HG03196 (cell line): ENCODE data around the gene ATP6V0A1.
"Not testable (repeated sequence)": the region's sequence is repeated elsewhere in the genome, so short reads cannot be mapped to it uniquely, and the experiment has no call there.

Experiments
- ATAC-seq: cut with Tn5 transposase; IDR thresholded peaks from one replicate; pipeline ENCODE4 v1.9.1; 2021; ENCODE audit not compliant: unreplicated experiment

ATP6V0A1 gene

DNA sequence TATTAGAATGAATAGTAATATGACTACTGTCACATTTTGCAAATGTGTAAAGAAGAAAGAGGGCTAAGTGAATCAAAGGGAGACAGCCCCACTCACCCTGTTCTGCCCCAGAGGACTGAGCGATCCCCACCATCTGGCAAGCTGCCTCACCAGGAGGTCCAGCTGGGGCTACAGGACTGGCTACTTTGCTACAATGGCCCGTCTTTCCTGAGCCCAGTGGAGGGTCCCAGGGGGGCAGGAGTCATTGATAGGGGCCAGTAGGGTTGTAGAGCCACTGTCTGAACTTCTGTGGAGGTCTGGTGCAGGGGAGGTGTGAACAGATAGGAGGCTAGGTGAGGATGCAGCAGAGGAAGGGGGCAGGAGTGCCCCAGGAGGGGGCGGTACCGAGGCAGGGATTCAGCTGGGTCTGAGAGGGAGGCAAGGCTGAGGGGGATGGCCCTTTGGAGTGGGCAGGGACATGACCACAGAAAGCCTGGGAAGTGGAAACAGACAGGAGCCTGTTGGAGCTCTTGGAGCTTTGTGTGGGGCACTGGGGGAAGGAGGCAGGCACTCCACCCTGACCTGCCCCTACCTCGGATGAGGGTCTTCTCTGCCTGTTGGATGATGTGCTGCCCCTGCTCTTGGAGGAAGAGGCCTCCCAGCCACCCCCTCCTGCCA lies 97.4 kb downstream of the ATP6V0A1 start:
- ATAC-seq = not testable (repeated sequence)

DNA sequence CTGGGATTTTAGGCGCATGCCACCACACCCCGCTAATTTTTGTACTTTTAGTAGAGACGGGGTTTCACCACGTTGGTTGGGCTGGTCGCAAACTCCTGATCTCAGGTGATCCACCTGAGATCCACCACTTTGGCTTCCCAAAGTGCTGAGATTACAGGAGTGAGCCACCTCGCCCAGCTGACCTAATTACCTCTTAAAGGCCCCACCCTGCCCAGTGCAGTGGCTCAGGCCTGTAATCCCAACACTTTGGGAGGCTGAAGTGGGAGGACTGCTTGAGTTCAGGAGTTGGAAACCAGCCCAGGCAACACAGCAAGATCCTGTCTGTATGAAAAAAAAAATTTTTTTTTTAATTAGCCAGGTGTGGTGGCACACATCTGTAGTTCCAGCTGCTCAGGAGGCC lies 100.4 kb downstream of the ATP6V0A1 start:
- ATAC-seq = no peak

GRCh38 chr17:42560246-42560645 lies 101.6 kb downstream of the ATP6V0A1 start:
- no peak for ATAC-seq

DNA sequence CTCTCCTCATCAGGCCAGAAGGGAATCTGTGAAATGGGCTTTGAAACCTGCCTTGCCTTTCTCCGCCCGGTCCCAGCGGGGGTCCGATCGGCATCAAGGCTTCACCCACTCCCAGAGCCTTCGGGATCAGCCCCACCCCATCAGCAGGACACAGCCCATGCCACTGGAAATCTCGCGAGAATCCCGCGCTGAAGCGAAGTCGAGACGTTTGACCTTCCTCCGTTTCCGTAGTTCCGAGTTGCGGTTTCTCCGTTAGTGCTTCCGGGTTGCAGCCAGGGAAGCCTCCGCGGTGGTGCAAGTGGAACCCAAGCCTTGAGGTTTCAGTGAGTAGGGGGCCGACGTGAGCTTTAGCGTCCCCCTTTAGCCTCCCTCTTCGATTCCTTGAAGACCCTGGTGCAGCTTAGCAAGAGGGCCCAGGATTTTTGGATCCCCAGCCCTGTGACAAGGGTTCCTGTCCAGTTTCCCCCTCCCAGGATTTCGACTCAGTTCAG lies 103.3 kb downstream of the ATP6V0A1 start, which contains the start of gene COASY:
TSS of gene COASY (plus strand) at position 252 of the 491 bp plus-strand sequence. CDS start 475 bp downstream, outside the sequence.
- ATAC-seq = peak; percentile 54

GRCh38 chr17:42562388-42563142 lies 103.9 kb downstream of the ATP6V0A1 start:
- no peak for ATAC-seq

DNA sequence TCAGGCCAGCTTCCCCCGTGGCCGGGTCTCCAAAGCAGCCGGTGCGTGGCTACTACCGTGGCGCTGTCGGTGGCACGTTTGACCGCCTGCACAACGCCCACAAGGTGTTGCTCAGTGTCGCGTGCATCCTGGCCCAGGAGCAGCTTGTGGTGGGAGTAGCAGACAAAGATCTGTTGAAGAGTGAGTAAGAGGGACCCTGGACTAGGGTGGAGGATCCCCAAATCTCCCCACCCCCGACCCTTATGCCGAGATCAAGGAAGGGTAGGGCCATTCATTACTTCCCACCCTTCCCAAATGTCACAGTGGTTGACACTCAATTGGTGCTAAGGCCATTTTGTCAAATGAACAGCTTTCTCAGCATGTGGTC lies 104.4 kb downstream of the ATP6V0A1 start:
- no peak for ATAC-seq

DNA sequence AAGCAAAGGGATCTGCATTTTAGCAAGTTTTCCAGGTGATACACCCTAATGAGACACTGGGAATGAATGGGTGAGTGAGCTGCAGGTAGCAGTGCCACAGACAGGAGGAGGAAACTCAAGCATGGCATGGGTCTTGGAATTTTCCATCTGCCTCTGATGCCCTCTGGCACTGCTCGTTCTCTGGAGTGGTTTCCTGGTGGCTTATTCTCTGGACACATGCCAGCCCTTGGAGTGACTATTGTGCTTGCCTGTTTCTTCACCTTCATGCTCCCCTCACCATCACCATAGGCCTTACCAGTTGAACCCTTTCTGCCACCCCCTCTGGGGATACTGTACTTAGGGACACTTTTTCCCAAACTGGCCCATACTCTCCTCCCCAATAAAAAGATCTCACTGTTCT lies 104.9 kb downstream of the ATP6V0A1 start:
- ATAC-seq = no peak

DNA sequence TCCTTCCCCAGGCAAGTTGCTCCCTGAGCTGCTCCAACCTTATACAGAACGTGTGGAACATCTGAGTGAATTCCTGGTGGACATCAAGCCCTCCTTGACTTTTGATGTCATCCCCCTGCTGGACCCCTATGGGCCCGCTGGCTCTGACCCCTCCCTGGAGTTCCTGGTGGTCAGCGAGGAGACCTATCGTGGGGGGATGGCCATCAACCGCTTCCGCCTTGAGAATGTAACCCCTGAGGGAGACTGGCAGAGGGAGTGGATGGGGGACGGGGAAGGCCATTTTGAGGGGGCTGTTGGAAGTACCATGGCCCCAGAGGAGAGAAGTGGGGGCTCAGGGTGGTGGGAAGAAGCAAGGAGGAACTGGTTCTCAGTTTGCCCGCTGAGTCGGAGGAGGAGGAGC lies 105.3 kb downstream of the ATP6V0A1 start:
- no peak for ATAC-seq

DNA sequence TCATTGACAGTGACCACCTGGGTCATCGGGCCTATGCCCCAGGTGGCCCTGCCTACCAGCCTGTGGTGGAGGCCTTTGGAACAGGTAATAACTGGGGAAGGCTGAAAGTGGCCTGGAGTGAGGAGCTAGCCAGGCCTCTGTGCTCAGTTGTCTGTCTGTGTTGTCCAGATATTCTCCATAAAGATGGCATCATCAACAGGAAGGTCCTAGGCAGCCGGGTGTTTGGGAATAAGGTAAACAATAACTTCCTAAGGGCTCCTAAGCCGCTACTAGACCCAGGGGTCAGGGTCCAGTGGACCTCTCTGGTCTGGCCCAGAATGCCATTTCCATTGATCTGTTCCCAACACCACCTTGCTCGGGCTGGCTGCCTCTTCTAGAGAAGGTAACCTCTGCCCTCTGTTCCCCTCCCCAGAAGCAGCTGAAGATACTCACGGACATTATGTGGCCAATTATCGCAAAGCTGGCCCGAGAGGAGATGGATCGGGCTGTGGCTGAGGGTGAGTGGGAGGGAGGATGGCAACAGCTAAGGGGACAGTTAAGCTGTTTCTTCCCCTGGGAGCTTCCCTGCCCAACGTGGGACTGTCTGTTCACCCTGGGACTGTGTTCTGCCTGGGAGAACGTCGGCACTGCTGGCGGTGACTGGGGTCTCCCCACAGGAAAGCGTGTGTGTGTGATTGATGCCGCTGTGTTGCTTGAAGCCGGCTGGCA lies 106.3 kb downstream of the ATP6V0A1 start:
- no peak for ATAC-seq

DNA sequence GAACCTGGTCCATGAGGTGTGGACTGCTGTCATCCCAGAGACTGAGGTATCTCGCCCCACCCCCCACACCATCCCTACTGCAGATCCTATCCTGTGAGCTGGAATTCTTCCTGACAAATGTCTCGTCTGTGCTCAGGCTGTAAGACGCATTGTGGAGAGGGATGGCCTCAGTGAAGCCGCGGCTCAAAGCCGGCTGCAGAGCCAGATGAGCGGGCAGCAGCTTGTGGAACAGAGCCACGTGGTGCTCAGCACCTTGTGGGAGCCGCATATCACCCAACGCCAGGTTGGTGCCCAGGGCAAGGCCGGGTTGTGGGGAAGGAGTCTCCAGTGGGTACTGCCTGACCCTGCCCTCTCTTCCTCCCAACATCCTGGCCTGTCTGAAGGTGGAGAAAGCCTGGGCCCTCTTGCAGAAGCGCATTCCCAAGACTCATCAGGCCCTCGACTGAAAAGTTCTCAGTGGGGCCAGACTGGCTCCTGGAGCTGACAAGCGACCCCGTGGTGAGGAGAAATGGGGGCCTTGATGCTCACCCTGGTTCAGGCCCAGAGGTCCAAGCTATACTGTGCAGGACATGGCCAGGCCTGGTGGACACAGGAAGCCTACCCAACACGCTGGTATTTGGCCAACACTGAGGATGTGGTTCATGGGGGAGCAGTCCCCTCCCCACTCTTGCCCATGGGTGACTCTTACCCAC lies 107.0 kb downstream of the ATP6V0A1 start:
- no peak for ATAC-seq

- no peak for ATAC-seq
Measured at GRCh38 chr17:42566215-42566882, 107.7 kb downstream of the ATP6V0A1 start.

- peak; percentile 43 for ATAC-seq
Measured at GRCh38 chr17:42566883-42567573, 108.3 kb downstream of the ATP6V0A1 start, which contains the start of gene MLX. Gene MLX, plus strand, starts transcription at chr17:42567100. Its CDS starts 25 bp downstream, at chr17:42567125.

- ATAC-seq = no peak
Measured at GRCh38 chr17:42568341-42569111, 109.8 kb downstream of the ATP6V0A1 start.

DNA sequence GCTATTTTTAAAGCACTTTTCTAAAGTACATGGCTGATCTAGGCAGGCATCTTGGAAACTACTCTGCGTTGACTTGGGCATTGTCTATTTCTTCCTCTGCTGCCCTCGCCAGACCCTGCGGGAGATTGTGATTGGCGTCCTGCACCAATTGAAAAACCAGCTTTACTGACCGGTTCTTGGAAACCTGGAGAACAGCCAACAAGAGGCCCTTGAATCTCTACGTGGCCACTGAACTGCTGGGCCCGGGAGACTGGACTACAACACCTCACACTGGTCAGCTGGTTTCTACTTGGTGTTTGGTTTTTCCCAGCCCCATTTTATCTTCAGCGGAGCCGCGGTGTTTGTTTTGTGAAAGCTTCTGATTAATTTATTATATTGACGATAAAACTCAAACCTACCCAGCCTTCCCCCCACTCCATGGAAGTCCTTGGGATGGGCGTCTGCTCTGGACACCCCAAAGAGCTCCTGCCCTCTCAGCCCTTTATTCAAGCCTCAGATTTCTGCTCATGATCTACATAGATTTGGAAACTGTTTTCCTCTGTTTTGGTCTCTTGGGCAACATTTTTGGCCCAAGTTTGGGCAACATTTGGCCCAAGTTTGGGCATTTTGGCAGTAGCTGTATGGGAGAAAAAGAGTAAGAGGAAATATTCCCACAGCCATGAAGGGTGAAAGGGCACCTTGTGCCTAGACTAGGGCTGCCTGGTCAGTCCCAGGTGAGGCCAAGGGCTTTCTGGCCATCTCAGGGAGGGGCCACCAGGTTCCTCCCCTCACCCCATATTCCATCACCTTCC lies 113.0 kb downstream of the ATP6V0A1 start:
- ATAC-seq = no peak
